Body of pancreas (tissue), 4 donors: ENCODE measurements around the gene MYRFL. TPM values are rescaled to one million over a fixed set of nuclear protein-coding genes. Genes with fewer than 3 reads are reported as not detected.
A peak's percentile ranks its signal among the peaks of the same experiment; 100 is the strongest.

Experiments
- ATAC-seq: fragments of 150-250 bp; one replicate; pipeline ENCODE4 v1.9.1; 2016
- DNase-seq, 4 donors: peaks; one replicate each; pipeline ENCODE4 v3.0.0-alpha.2; 2019
- H3K27ac ChIP-seq, 4 donors: fragments of 200-600 bp; sonication (generic); 1 replicate in 3 of 4; 2 replicates in 1 of 4; pipeline versions ENCODE4 v1.5.1 to v1.6.1; 2016 to 2019; ENCODE audit warnings: mild to moderate bottlenecking in 1 of 4, mixed read lengths in 1 of 4, moderate library complexity in 1 of 4
- H3K27me3 ChIP-seq, 2 donors: fragments of 200-600 bp; sonication (generic); one replicate each; pipeline ENCODE4 v1.6.0; 2016; ENCODE audit warnings: mild to moderate bottlenecking in 1 of 2
- H3K36me3 ChIP-seq, 2 donors: fragments of 200-600 bp; sonication (generic); replicated peaks in 1 of 2; 2 replicates each; pipeline ENCODE4 v1.5.1; 2016; ENCODE audit warnings: low read depth in 2 of 2; ENCODE audit not compliant: insufficient read depth in 1 of 2
- H3K4me1 ChIP-seq: fragments of 200-600 bp; sonication (generic); one replicate; pipeline ENCODE4 v1.6.0; 2016
- H3K4me3 ChIP-seq, 2 donors: fragments of 200-600 bp; sonication (generic); 1 replicate in 1 of 2; 2 replicates in 1 of 2; pipeline ENCODE4 v1.5.1; 2016 to 2019
- H3K9me3 ChIP-seq, 3 donors: fragments of 200-600 bp; sonication (generic); 1 replicate in 2 of 3; 2 replicates in 1 of 3; pipeline ENCODE4 v1.5.1; 2016
- CTCF ChIP-seq, 7 experiments: fragments of 450-650 bp in 4 of 7; fragments of 200-600 bp in 3 of 7; sonication (generic) in 3 of 7; IDR thresholded peaks; one replicate each; pipeline ENCODE4 v1.5.1; 2016 to 2019; ENCODE audit warnings: antibody characterized with exemption in 7 of 7
- POLR2A ChIP-seq, 3 donors: fragments of 450-650 bp; IDR thresholded peaks; one replicate each; pipeline ENCODE4 v1.6.1; 2016; ENCODE audit warnings: antibody characterized with exemption in 3 of 3, mild to moderate bottlenecking in 2 of 3
- WGBS, 2 donors: methylation state at CpG; one replicate each; pipeline ENCODE4 v1.1.5; 2017; 5-methylcytosine and 5-hydroxymethylcytosine counted together
- intact Hi-C: fragments of 100-400 bp; cut with DNase I; formaldehyde crosslinking; loops from one replicate; pipeline ENCODE4 v1.15.1; 2023
- total RNA-seq, 2 donors: library from RNA; depleted of rRNA; stranded (reverse); fragments of >200 nt; gene quantifications; one replicate each; pipeline ENCODE4 v1.1.0, GENCODE V29; 2016

The MYRFL gene
- total RNA-seq, 2 donors from 2014 or later, result under 0.01 to 0.52 TPM

GRCh38 chr12:69949311-69950002 lies 124.4 kb downstream of the MYRFL start:
- Histone ChIP-seq H3K9me3 (no peaks in the 10 kb centered on the region), H3K4me3 (no peak overlapping the region), H3K4me1 (no peaks in the 10 kb centered on the region), H3K36me3 (no peaks in the 10 kb centered on the region), H3K27me3 (no peaks in the 10 kb centered on the region), H3K27ac (no peak overlapping the region)
- ATAC-seq (no peak), DNase-seq (no peak)
- WGBS, 2 donors, result 92 to 93% methylated on average over 6 of the region's 6 CpGs
- TF ChIP-seq CTCF (IDR thresholded peaks at IDR 0.05) (no peak), POLR2A (IDR thresholded peaks at IDR 0.05) (no peak)
- intact Hi-C loops, result no loop called here

GRCh38 chr12:69951108-69951507 lies 126.1 kb downstream of the MYRFL start:
- Histone ChIP-seq H3K4me3 (no peak overlapping the region), H3K9me3 (no peaks in the 10 kb centered on the region), H3K4me1 (no peaks in the 10 kb centered on the region), H3K27me3 (no peaks in the 10 kb centered on the region), H3K36me3 (no peaks in the 10 kb centered on the region), H3K27ac (no peak overlapping the region)
- ATAC-seq, result no peak
- 55 to 75% methylated on average over 3 to 5 of the region's 5 CpGs for WGBS, 2 donors
- DNase-seq, result no peak
- TF ChIP-seq CTCF (IDR thresholded peaks at IDR 0.05) (no peak), POLR2A (IDR thresholded peaks at IDR 0.05) (no peak)
- intact Hi-C loops, result no loop called here

GRCh38 chr12:69952890-69953289 lies 127.9 kb downstream of the MYRFL start:
- TF ChIP-seq CTCF (IDR thresholded peaks at IDR 0.05), result no peak
- TF ChIP-seq POLR2A (IDR thresholded peaks at IDR 0.05), result no peak
- WGBS, 2 donors, result 49 to 61% methylated on average over 2 of the region's 2 CpGs
- no peaks in the 10 kb centered on the region for H3K27me3 ChIP-seq
- intact Hi-C loops, result no loop called here
- no peaks in the 10 kb centered on the region for H3K9me3 ChIP-seq
- ATAC-seq, result no peak
- no peaks in the 10 kb centered on the region for H3K4me1 ChIP-seq
- no peaks in the 10 kb centered on the region for H3K36me3 ChIP-seq
- no peak for DNase-seq
- no peak overlapping the region for H3K27ac ChIP-seq
- no peak overlapping the region for H3K4me3 ChIP-seq

- no peaks in the 10 kb centered on the region for H3K4me1 ChIP-seq
- no peaks in the 10 kb centered on the region for H3K36me3 ChIP-seq
- ATAC-seq, result no peak
- H3K4me3 ChIP-seq, result no peak overlapping the region
- intact Hi-C loops, result no loop called here
- TF ChIP-seq CTCF (IDR thresholded peaks at IDR 0.05) (no peak), POLR2A (IDR thresholded peaks at IDR 0.05) (no peak)
- no peak overlapping the region for H3K27ac ChIP-seq
- no peaks in the 10 kb centered on the region for H3K9me3 ChIP-seq
- H3K27me3 ChIP-seq, result no peaks in the 10 kb centered on the region
- DNase-seq, result no peak
Observed at GRCh38 chr12:69961246-69961645, 136.2 kb downstream of the MYRFL start.

- Histone ChIP-seq H3K4me3 (no peak overlapping the region), H3K27me3 (no peaks in the 10 kb centered on the region), H3K36me3 (no peaks in the 10 kb centered on the region), H3K9me3 (no peaks in the 10 kb centered on the region), H3K27ac (no peak overlapping the region), H3K4me1 (no peaks in the 10 kb centered on the region)
- DNase-seq, result peak in 1 of 4 donors; percentile 7
- TF ChIP-seq POLR2A (IDR thresholded peaks at IDR 0.05), result no peak
- no peak for TF ChIP-seq CTCF (IDR thresholded peaks at IDR 0.05)
- WGBS, 2 donors, result 52 to 56% methylated on average over 1 of the region's 1 CpG
- intact Hi-C loops, result no loop called here
- no peak for ATAC-seq
Observed at GRCh38 chr12:69966409-69966808, 141.4 kb downstream of the MYRFL start.
